HCT116 (cell line): ENCODE measurements around the gene GPC5.

Experiments used
- CBX3 ChIP-seq: IDR thresholded peaks from 2 replicates; pipeline ENCODE4 v1.6.1; 2012; ENCODE audit warnings: low read depth
- CTCF ChIP-seq, 3 experiments: fragments of 200-600 bp in 1 of 3; sonication (generic) in 1 of 3; IDR thresholded peaks in 2 of 3; conservative IDR thresholded peaks in 1 of 3; 2 replicates each; pipeline ENCODE4 v1.5.1; 2012 to 2017; ENCODE audit warnings: low read depth in 2 of 3, low read length in 2 of 3, antibody characterized with exemption in 1 of 3, borderline replicate concordance in 1 of 3, control low read depth in 1 of 3, mild to moderate bottlenecking in 1 of 3, mixed read lengths in 1 of 3, mixed run types in 1 of 3, moderate library complexity in 1 of 3; ENCODE audit not compliant: insufficient read depth in 1 of 3
- EZH2 ChIP-seq: fragments of 200-600 bp; sonication (generic); IDR thresholded peaks from 2 replicates; pipeline ENCODE4 v1.6.1; 2017; ENCODE audit warnings: antibody characterized with exemption, mixed run types
- POLR2A ChIP-seq: IDR thresholded peaks from 2 replicates; pipeline ENCODE4 v1.7.0; 2011; ENCODE audit warnings: borderline replicate concordance; ENCODE audit not compliant: insufficient read depth, insufficient read length; ENCODE audit errors: extremely low read depth
- POLR2AphosphoS5 ChIP-seq: IDR thresholded peaks from 2 replicates; pipeline ENCODE4 v1.6.1; 2011; ENCODE audit warnings: mild to moderate bottlenecking, low read depth, low read length, moderate library complexity
- TCF7L2 ChIP-seq: IDR thresholded peaks from 2 replicates; pipeline ENCODE4 v1.7.0; 2011; ENCODE audit warnings: borderline replicate concordance, inconsistent platforms; ENCODE audit not compliant: insufficient read depth, insufficient read length; ENCODE audit errors: extremely low read depth
- ZFX ChIP-seq: fragments of 450-650 bp; IDR thresholded peaks from 2 replicates; pipeline ENCODE4 v1.6.1; 2017
- ZNF274 ChIP-seq: fragments of 200-500 bp; sonication (Bioruptor generic); IDR thresholded peaks from 2 replicates; pipeline ENCODE4 v1.6.1; 2014; ENCODE audit warnings: mild to moderate bottlenecking, low read depth, low read length, inconsistent platforms
- TF ChIP-seq, protein P1 (sequence below): IDR thresholded peaks from 2 replicates; pipeline ENCODE4 v1.6.1; 2011; ENCODE audit warnings: mild to moderate bottlenecking, low read length, moderate library complexity; ENCODE audit not compliant: insufficient replicate concordance; ENCODE audit errors: extremely low read depth

DNA sequence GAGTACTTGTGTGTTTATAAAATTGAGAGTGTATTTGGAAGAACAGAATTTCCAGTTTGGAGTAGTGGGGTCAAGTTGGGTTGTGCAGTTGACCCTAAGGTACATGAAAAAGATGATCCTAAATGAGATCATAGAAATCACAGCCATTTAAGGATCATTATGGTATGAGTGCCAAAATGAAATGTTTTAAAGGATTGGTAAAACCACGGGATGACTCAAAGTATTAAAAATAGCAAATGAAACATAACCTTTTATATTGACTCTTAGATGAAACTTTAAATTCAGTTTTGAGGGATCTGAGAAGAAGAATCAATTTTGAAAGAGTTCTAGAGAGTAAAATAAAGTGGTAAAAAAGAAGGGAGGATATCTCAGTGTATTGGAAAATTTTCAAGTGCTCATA is 773.8 kb downstream of the GPC5 start:
- TF ChIP-seq CBX3 (no peak), ZFX (no peak), ZNF274 (no peak), EZH2 (no peak), POLR2AphosphoS5 (no peak), TCF7L2 (no peak), CTCF (IDR thresholded peaks at IDR 0.05 in 2 of 3, conservative IDR thresholded peaks at IDR 0.05 in 1 of 3; ENCODE audit: borderline replicate concordance in 1 of 3, insufficient read depth in 1 of 3, low read depth in 2 of 3, low read length in 2 of 3) (no peak), POLR2A (no peak)
- TF ChIP-seq, protein P1, sequence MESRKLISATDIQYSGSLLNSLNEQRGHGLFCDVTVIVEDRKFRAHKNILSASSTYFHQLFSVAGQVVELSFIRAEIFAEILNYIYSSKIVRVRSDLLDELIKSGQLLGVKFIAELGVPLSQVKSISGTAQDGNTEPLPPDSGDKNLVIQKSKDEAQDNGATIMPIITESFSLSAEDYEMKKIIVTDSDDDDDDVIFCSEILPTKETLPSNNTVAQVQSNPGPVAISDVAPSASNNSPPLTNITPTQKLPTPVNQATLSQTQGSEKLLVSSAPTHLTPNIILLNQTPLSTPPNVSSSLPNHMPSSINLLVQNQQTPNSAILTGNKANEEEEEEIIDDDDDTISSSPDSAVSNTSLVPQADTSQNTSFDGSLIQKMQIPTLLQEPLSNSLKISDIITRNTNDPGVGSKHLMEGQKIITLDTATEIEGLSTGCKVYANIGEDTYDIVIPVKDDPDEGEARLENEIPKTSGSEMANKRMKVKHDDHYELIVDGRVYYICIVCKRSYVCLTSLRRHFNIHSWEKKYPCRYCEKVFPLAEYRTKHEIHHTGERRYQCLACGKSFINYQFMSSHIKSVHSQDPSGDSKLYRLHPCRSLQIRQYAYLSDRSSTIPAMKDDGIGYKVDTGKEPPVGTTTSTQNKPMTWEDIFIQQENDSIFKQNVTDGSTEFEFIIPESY: no peak
